Right lobe of liver (tissue), 4 donors: Measurements from ENCODE around the gene LBHD1.

Experiments
- CTCF ChIP-seq, 4 donors: fragments of 200-600 bp in 3 of 4; fragments of 450-650 bp in 1 of 4; IDR thresholded peaks; one replicate each; pipeline versions ENCODE4 v1.5.1 to v1.8.0; 2016 to 2022; ENCODE audit warnings: antibody characterized with exemption in 4 of 4, mild to moderate bottlenecking in 2 of 4
- POLR2A ChIP-seq: fragments of 450-650 bp; IDR thresholded peaks from one replicate; pipeline ENCODE4 v1.6.1; 2017; ENCODE audit warnings: antibody characterized with exemption, mild to moderate bottlenecking
- donor health status: DM: no; HTN: no; CAD: no.
- donor health status: DM: no; HTN: no; CAD: no.
- donor health status: DM: no; HTN: yes; CAD: no.

GRCh38 chr11:62671236-62671607, 845 bp downstream of the LBHD1 start:
- TF ChIP-seq POLR2A (no peak), CTCF (IDR thresholded peaks at IDR 0.05) (no peak)
